ENCODE data around the gene R3HDM2. TPM values are rescaled to one million over a fixed set of nuclear protein-coding genes. Genes with fewer than 3 reads are reported as not detected.

Gene R3HDM2
- total and polyA plus RNA-seq, 2 of the 13 experiments (the other 11 are each of a cell fraction or from before 2014, with no cell fraction given), result 11.1 to 23.5 TPM

DNA sequence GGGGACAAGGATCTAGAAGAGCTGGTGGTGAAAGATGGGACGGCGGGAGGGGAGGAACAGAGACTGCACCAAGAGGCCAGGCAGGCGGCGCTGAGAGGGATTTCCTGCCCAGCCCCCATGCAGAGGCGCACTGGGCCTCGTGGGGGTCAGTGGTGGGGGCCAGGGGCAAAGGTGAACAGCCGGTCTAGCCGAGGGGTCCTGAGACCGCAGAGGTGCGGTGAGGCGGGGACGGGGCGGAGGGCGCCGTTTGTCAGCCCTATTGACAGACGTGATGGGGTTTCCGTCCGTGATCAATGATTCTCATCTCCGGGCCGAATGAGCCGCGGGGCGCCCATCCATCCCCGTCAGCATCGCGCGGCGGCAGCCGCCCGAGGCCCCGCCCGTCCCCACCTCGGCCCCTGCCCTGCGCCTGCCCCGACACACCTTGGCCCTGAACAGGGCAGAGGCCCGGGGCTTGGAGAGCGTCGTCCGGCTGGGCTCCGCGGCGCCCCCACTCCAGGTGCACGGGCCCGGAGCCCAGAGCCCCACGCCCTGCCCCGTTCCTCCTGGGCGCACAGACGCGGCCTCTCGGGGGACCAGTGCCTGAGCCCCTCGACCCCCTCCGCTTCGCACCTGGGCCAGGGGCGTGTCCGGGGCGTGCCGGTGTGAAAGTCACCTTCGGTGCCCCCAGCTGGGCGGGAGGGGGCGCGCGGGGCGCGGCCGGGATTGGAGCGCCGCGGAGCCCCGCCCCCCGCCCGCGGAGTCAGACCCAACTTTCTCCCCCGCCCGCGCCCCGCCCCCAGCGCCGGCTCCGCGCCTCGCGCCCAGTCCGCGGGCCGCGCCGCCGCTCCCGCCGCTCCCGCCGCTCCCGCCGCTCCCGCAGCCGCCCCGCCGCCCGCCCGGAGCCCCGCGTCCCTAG, 214.6 kb downstream of the R3HDM2 start, which contains the start of gene NXPH4:
TSS of gene NXPH4 (plus strand) at position 781 of the 898 bp plus-strand sequence. CDS start 176 bp downstream, outside the sequence.
- H2AFZ ChIP-seq (ENCODE audit: low read length), result no peak within 1 kb of the TSS
- TF ChIP-seq, protein P1, sequence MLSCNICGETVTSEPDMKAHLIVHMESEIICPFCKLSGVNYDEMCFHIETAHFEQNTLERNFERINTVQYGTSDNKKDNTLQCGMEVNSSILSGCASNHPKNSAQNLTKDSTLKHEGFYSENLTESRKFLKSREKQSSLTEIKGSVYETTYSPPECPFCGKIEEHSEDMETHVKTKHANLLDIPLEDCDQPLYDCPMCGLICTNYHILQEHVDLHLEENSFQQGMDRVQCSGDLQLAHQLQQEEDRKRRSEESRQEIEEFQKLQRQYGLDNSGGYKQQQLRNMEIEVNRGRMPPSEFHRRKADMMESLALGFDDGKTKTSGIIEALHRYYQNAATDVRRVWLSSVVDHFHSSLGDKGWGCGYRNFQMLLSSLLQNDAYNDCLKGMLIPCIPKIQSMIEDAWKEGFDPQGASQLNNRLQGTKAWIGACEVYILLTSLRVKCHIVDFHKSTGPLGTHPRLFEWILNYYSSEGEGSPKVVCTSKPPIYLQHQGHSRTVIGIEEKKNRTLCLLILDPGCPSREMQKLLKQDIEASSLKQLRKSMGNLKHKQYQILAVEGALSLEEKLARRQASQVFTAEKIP (CRISPR knock-in tag; IDR thresholded peaks at IDR 0.05; ENCODE audit: borderline replicate concordance), result no peak
- TF ChIP-seq PHF21A (CRISPR knock-in tag; IDR thresholded peaks at IDR 0.05), result no peak
- TF ChIP-seq HNF4G (IDR thresholded peaks at IDR 0.05; ENCODE audit: borderline replicate concordance, low read depth, low read length), result no peak
- TF ChIP-seq HNF4G (CRISPR knock-in tag; IDR thresholded peaks at IDR 0.05; ENCODE audit: borderline replicate concordance, low read depth), result no peak
- no peak for TF ChIP-seq CCDC6 (CRISPR knock-in tag; IDR thresholded peaks at IDR 0.05)
- TF ChIP-seq, protein P2, sequence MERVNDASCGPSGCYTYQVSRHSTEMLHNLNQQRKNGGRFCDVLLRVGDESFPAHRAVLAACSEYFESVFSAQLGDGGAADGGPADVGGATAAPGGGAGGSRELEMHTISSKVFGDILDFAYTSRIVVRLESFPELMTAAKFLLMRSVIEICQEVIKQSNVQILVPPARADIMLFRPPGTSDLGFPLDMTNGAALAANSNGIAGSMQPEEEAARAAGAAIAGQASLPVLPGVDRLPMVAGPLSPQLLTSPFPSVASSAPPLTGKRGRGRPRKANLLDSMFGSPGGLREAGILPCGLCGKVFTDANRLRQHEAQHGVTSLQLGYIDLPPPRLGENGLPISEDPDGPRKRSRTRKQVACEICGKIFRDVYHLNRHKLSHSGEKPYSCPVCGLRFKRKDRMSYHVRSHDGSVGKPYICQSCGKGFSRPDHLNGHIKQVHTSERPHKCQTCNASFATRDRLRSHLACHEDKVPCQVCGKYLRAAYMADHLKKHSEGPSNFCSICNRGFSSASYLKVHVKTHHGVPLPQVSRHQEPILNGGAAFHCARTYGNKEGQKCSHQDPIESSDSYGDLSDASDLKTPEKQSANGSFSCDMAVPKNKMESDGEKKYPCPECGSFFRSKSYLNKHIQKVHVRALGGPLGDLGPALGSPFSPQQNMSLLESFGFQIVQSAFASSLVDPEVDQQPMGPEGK (CRISPR knock-in tag; IDR thresholded peaks at IDR 0.05), result peak; percentile 80
- no peak for TF ChIP-seq HNF4A (CRISPR knock-in tag; IDR thresholded peaks at IDR 0.05)
- TF ChIP-seq ZNF577 (CRISPR knock-in tag; IDR thresholded peaks at IDR 0.05; ENCODE audit: borderline replicate concordance, low read depth), result no peak
- TF ChIP-seq ZNF781 (CRISPR knock-in tag; IDR thresholded peaks at IDR 0.05; ENCODE audit: borderline replicate concordance, not compliant biosample characterization), result no peak
- no peak for TF ChIP-seq ZNF878 (CRISPR knock-in tag; IDR thresholded peaks at IDR 0.05)
- TF ChIP-seq, protein P3, sequence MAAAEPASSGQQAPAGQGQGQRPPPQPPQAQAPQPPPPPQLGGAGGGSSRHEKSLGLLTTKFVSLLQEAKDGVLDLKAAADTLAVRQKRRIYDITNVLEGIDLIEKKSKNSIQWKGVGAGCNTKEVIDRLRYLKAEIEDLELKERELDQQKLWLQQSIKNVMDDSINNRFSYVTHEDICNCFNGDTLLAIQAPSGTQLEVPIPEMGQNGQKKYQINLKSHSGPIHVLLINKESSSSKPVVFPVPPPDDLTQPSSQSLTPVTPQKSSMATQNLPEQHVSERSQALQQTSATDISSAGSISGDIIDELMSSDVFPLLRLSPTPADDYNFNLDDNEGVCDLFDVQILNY (CRISPR knock-in tag; conservative IDR thresholded peaks at IDR 0.05), result no peak
- TF ChIP-seq, protein P4, sequence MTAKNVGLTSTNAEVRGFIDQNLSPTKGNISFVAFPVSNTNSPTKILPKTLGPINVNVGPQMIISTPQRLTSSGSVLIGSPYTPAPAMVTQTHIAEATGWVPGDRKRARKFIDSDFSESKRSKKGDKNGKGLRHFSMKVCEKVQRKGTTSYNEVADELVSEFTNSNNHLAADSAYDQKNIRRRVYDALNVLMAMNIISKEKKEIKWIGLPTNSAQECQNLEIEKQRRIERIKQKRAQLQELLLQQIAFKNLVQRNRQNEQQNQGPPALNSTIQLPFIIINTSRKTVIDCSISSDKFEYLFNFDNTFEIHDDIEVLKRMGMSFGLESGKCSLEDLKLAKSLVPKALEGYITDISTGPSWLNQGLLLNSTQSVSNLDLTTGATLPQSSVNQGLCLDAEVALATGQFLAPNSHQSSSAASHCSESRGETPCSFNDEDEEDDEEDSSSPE (CRISPR knock-in tag; IDR thresholded peaks at IDR 0.05), result 0 out of 2 replicates have a peak, but pooled peaks have one; percentile 19
- TF ChIP-seq AGO1 (IDR thresholded peaks at IDR 0.05; ENCODE audit: low read depth, low read length, poor library complexity, severe bottlenecking), result no peak
- TF ChIP-seq, protein P5, sequence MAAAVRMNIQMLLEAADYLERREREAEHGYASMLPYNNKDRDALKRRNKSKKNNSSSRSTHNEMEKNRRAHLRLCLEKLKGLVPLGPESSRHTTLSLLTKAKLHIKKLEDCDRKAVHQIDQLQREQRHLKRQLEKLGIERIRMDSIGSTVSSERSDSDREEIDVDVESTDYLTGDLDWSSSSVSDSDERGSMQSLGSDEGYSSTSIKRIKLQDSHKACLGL (CRISPR knock-in tag; IDR thresholded peaks at IDR 0.05), result no peak
- 0 out of 2 replicates have a peak, but pooled peaks have one; percentile 16 for TF ChIP-seq ZNF589 (CRISPR knock-in tag; conservative IDR thresholded peaks at IDR 0.05)
- no peak for TF ChIP-seq RFX1 (IDR thresholded peaks at IDR 0.05)

More for the DNA sequence above, 214.6 kb downstream of the R3HDM2 start, which contains the start of gene NXPH4:
- Histone ChIP-seq H3K9me3 (ENCODE audit: low read length) (no peaks in the 10 kb centered on the region), H3K4me3 (replicated peaks in 1 of 3; ENCODE audit: insufficient read depth in 1 of 3, low read depth in 2 of 3, low read length in 3 of 3) (peak within 1 kb of the TSS in 2 of 3 experiments; percentile 46 to 61; a peak in 4 of 6 replicates), H3K79me2 (ENCODE audit: insufficient read depth, low read length) (no peaks in the 10 kb centered on the region), H3K27me3 (ENCODE audit: control insufficient read depth in 1 of 2, insufficient read depth in 2 of 2, low read length in 2 of 2) (peaks cover 17 to 61% of the 10 kb centered on the region in 2 experiments), H3K4me1 (ENCODE audit: insufficient read depth, low read length) (peaks cover 37% of the 10 kb centered on the region), H3K36me3 (replicated peaks in 1 of 2; ENCODE audit: control insufficient read depth in 1 of 2, insufficient read depth in 2 of 2, low read length in 2 of 2) (peaks cover 4 to 13% of the 10 kb centered on the region in 2 experiments; a peak in 4 of 5 replicates), H4K20me1 (ENCODE audit: insufficient read depth, low read length) (peaks cover 9% of the 10 kb centered on the region; the same call in 1 of the 2 replicates), H3K27ac (ENCODE audit: extremely low read length, insufficient read depth, low read length) (no peak within 1 kb of the TSS), H3K4me2 (ENCODE audit: low read depth, low read length) (peak within 1 kb of the TSS; percentile 66), H3K9ac (ENCODE audit: insufficient read depth, low read depth, low read length) (no peak within 1 kb of the TSS)
- intact Hi-C loops (cut with micrococcal nuclease; ENCODE audit: unreplicated experiment), result no loop called here
- 4% methylated on average over 5 of the region's 102 CpGs for WGBS (ENCODE audit: low lambda C conversion rate)
- peak; percentile 11 for ATAC-seq
- BruUV-seq (replicated peaks), result no TSS peak
- DNase-seq (ENCODE audit: low spot score), result no peak
- in situ Hi-C loops (cut with HindIII; ENCODE audit: extremely low pct_ligation_motif_present, low pct_unique_long_range_greater_than_20kb), result no loop called here
- ChIA-PET POLR2A (interaction anchor here (0.5 to 1.6 kb wide), 2 partner anchors 14 to 17 kb away, joined by 3 to 10 read pairs; partner anchors contain the start of gene SHMT2), CTCF (ENCODE audit: low intra/inter-chr PET ratio, low total read pairs) (interaction anchor here (3.2 to 9.8 kb wide), 2 partner anchors 8 to 24 kb away, joined by 8 to 308 read pairs; a partner anchor contains a TSS)
- no peak for FAIRE-seq
